HepG2 (cell line): ENCODE results near the gene ZNF446. TPM values are rescaled to one million over a fixed set of nuclear protein-coding genes. Genes with fewer than 3 reads are reported as not detected.

Experiments
- AHR ChIP-seq: IDR thresholded peaks from 2 replicates; pipeline ENCODE4 v1.6.1; 2018; ENCODE audit warnings: missing genetic modification reagents, missing compliant biosample characterization
- ETV5 ChIP-seq: IDR thresholded peaks from 2 replicates; pipeline ENCODE4 v1.6.1; 2018; ENCODE audit warnings: missing biosample characterization, missing genetic modification reagents, inconsistent platforms, borderline replicate concordance
- HOXD1 ChIP-seq: sonication (generic); formaldehyde crosslinking; IDR thresholded peaks from 2 replicates; pipeline ENCODE4 v1.5.0; 2020; ENCODE audit warnings: missing genetic modification reagents
- KDM3A ChIP-seq: IDR thresholded peaks from 2 replicates; pipeline ENCODE4 v1.6.1; 2018; ENCODE audit warnings: low read depth, missing compliant biosample characterization
- MAZ ChIP-seq, 2 experiments: sonication (generic) in 1 of 2; formaldehyde crosslinking in 1 of 2; IDR thresholded peaks; 2 replicates each; pipeline versions ENCODE4 v1.5.0 to v1.6.1; 2012 to 2020; ENCODE audit warnings: low read depth in 2 of 2, mild to moderate bottlenecking in 2 of 2, borderline replicate concordance in 1 of 2, improper control_type of control experiment in 1 of 2, low read length in 1 of 2, missing genetic modification reagents in 1 of 2, moderate library complexity in 1 of 2
- MED8 ChIP-seq: sonication (generic); formaldehyde crosslinking; IDR thresholded peaks from 2 replicates; pipeline ENCODE4 v1.8.1; 2023; ENCODE audit warnings: mild to moderate bottlenecking, missing genetic modification reagents; ENCODE audit not compliant: insufficient replicate concordance
- MLXIP ChIP-seq: sonication (generic); formaldehyde crosslinking; IDR thresholded peaks from 2 replicates; pipeline ENCODE4 v1.9.0; 2021; ENCODE audit warnings: missing genetic modification reagents, borderline replicate concordance
- POLR2G ChIP-seq: fragments of 200-400 bp; formaldehyde crosslinking; IDR thresholded peaks from 2 replicates; pipeline ENCODE4 v1.6.1; 2018; ENCODE audit warnings: mild to moderate bottlenecking, low read depth, low read length, moderate library complexity
- RBAK ChIP-seq: sonication (generic); formaldehyde crosslinking; IDR thresholded peaks from 2 replicates; pipeline ENCODE4 v1.5.1; 2020; ENCODE audit warnings: mild to moderate bottlenecking, missing genetic modification reagents
- RBM39 ChIP-seq: fragments of 200-400 bp; formaldehyde crosslinking; IDR thresholded peaks from one replicate; pipeline ENCODE4 v1.6.1; 2018; ENCODE audit warnings: antibody characterized with exemption, mild to moderate bottlenecking, low read depth, low read length; ENCODE audit not compliant: poor library complexity, severe bottlenecking
- SALL2 ChIP-seq: sonication (generic); formaldehyde crosslinking; IDR thresholded peaks from 2 replicates; pipeline ENCODE4 v1.8.1; 2023; ENCODE audit warnings: mild to moderate bottlenecking, missing genetic modification reagents, inconsistent platforms
- SMAD1 ChIP-seq: sonication (generic); formaldehyde crosslinking; IDR thresholded peaks from 2 replicates; pipeline ENCODE4 v1.4.0; 2020; ENCODE audit warnings: missing genetic modification reagents, low read depth, mild to moderate bottlenecking, borderline replicate concordance
- TAF1 ChIP-seq: sonication (generic); formaldehyde crosslinking; IDR thresholded peaks from 2 replicates; pipeline ENCODE4 v1.4.0; 2020; ENCODE audit warnings: missing genetic modification reagents
- ZNF205 ChIP-seq: IDR thresholded peaks from 2 replicates; pipeline ENCODE4 v1.6.1; 2018; ENCODE audit warnings: missing biosample characterization, missing genetic modification reagents
- ZNF296 ChIP-seq: sonication (generic); formaldehyde crosslinking; conservative IDR thresholded peaks from 2 replicates; pipeline ENCODE4 v1.5.0; 2020; ENCODE audit warnings: mild to moderate bottlenecking, missing genetic modification reagents
- ZNF800 ChIP-seq: sonication (generic); formaldehyde crosslinking; IDR thresholded peaks from 2 replicates; pipeline ENCODE4 v1.4.0; 2020; ENCODE audit warnings: missing genetic modification reagents
- polyA plus RNA-seq, 8 experiments: library from polyadenylated mRNA; depleted of rRNA in 3 of 8; stranded (reverse) in 7 of 8; unstranded in 1 of 8; fragments of >200 nt; fragmentation: Illumina TruSeq in 4 of 8; extraction: Trizol in 4 of 8; gene quantifications; 2 replicates each; pipeline versions ENCODE4 v1.2.1 to v1.2.3, GENCODE V29; 2011 to 2016; ENCODE audit warnings: low read depth in 4 of 8, missing spikeins in 1 of 8, mixed read lengths in 1 of 8; ENCODE audit not compliant: insufficient read depth in 1 of 8
- total RNA-seq, 5 experiments: library from RNA; depleted of rRNA; stranded (reverse); fragments of >200 nt; fragmentation: Illumina TruSeq; extraction: Trizol; gene quantifications; 2 replicates each; pipeline ENCODE4 v1.2.3, GENCODE V29; 2016; ENCODE audit warnings: low read depth in 1 of 5
- TF ChIP-seq, protein P1 (sequence below): sonication (generic); formaldehyde crosslinking; conservative IDR thresholded peaks from 2 replicates; pipeline ENCODE4 v1.8.0; 2022; ENCODE audit warnings: low read depth, missing genetic modification reagents
- TF ChIP-seq, protein P2 (sequence below): sonication (generic); formaldehyde crosslinking; conservative IDR thresholded peaks from 2 replicates; pipeline ENCODE4 v1.4.0; 2020; ENCODE audit warnings: missing genetic modification reagents

ZNF446 gene
- total and polyA plus RNA-seq, 2 of the 13 experiments (the other 11 are each of a cell fraction or from before 2014, with no cell fraction given), result 3.0 to 3.6 TPM

- TF ChIP-seq MLXIP (CRISPR knock-in tag), result no peak
- TF ChIP-seq TAF1, result no peak
- TF ChIP-seq MAZ (IDR thresholded peaks at IDR 0.05; ENCODE audit: borderline replicate concordance, low read depth, low read length), result no peak
- TF ChIP-seq MAZ (CRISPR knock-in tag; IDR thresholded peaks at IDR 0.05; ENCODE audit: low read depth), result no peak
- TF ChIP-seq AHR (CRISPR knock-in tag), result no peak
- TF ChIP-seq MED8, result no peak
- no peak for TF ChIP-seq RBM39
- 0 out of 2 replicates have a peak, but pooled peaks have one; percentile 29 for TF ChIP-seq KDM3A (CRISPR knock-in tag)
- no peak for TF ChIP-seq ZNF800 (CRISPR knock-in tag)
- TF ChIP-seq ZNF205, result no peak
- TF ChIP-seq ZNF296 (CRISPR knock-in tag), result no peak
- TF ChIP-seq RBAK (CRISPR knock-in tag), result no peak
- no peak for TF ChIP-seq POLR2G
- 0 out of 2 replicates have a peak, but pooled peaks have one; percentile 35 for TF ChIP-seq SALL2 (CRISPR knock-in tag)
- TF ChIP-seq, protein P1, sequence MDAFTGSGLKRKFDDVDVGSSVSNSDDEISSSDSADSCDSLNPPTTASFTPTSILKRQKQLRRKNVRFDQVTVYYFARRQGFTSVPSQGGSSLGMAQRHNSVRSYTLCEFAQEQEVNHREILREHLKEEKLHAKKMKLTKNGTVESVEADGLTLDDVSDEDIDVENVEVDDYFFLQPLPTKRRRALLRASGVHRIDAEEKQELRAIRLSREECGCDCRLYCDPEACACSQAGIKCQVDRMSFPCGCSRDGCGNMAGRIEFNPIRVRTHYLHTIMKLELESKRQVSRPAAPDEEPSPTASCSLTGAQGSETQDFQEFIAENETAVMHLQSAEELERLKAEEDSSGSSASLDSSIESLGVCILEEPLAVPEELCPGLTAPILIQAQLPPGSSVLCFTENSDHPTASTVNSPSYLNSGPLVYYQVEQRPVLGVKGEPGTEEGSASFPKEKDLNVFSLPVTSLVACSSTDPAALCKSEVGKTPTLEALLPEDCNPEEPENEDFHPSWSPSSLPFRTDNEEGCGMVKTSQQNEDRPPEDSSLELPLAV (CRISPR knock-in tag), result no peak
- no peak for TF ChIP-seq SMAD1 (CRISPR knock-in tag)
- TF ChIP-seq, protein P2, sequence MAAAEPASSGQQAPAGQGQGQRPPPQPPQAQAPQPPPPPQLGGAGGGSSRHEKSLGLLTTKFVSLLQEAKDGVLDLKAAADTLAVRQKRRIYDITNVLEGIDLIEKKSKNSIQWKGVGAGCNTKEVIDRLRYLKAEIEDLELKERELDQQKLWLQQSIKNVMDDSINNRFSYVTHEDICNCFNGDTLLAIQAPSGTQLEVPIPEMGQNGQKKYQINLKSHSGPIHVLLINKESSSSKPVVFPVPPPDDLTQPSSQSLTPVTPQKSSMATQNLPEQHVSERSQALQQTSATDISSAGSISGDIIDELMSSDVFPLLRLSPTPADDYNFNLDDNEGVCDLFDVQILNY (CRISPR knock-in tag), result no peak
- no peak for TF ChIP-seq HOXD1 (CRISPR knock-in tag)
- peak; percentile 30; the same call in 1 of the 2 replicates for TF ChIP-seq ETV5 (CRISPR knock-in tag)
Measured at GRCh38 chr19:58510084-58510862, 34.1 kb downstream of the ZNF446 start (continued).
